ENCODE data around the gene MEIS1.

DNA sequence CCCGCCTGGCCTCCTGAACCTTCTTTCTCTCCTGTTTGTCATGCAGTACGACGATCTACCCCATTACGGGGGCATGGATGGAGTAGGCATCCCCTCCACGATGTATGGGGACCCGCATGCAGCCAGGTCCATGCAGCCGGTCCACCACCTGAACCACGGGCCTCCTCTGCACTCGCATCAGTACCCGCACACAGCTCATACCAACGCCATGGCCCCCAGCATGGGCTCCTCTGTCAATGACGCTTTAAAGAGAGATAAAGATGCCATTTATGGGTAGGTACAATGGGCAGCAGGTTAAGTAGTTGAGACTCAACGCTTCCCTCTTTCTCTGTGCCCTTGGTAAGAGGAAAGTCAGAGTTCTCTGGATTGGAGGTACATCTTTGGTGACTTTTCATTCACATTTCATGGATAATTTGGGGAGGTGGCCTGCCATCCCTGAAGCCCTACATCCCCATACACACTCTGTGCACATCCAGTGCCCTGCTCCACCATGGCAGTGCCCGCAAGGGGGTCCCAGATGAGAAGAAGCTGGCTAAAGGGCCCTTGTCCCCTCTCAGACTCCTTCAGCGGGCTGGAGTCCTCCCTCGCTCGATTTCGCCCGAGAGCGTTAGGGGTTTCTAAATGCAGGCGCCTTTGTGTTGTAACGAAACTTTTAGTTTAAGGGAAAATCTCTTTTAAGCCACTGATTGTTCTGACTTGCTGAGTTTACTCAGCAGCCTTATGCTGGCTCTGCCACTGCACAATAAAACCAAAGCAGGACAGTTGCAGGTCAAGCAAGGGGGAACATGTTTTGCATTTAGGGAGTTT lies 3.0 kb downstream of the MEIS1 start:
- TF ChIP-seq, protein P1, sequence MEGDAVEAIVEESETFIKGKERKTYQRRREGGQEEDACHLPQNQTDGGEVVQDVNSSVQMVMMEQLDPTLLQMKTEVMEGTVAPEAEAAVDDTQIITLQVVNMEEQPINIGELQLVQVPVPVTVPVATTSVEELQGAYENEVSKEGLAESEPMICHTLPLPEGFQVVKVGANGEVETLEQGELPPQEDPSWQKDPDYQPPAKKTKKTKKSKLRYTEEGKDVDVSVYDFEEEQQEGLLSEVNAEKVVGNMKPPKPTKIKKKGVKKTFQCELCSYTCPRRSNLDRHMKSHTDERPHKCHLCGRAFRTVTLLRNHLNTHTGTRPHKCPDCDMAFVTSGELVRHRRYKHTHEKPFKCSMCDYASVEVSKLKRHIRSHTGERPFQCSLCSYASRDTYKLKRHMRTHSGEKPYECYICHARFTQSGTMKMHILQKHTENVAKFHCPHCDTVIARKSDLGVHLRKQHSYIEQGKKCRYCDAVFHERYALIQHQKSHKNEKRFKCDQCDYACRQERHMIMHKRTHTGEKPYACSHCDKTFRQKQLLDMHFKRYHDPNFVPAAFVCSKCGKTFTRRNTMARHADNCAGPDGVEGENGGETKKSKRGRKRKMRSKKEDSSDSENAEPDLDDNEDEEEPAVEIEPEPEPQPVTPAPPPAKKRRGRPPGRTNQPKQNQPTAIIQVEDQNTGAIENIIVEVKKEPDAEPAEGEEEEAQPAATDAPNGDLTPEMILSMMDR (IDR thresholded peaks at IDR 0.05; ENCODE audit: low read depth, low read length) = no peak
- TF ChIP-seq EZH2phosphoT487 (IDR thresholded peaks at IDR 0.05; ENCODE audit: low read depth) = no peak

All from OCI-LY3 (cell line).